GM12878 (cell line): ENCODE measurements around the gene FGF10. TPM values are rescaled to one million over a fixed set of nuclear protein-coding genes. Genes with fewer than 3 reads are reported as not detected.

Source experiments
- ATAC-seq: fragments of 200-7000 bp; cut with Tn5 transposase; 3 replicates; pipeline ENCODE4 v1.9.1; 2020; ENCODE audit warnings: mild to moderate bottlenecking, moderate library complexity
- BruUV-seq: library from RNA; stranded (reverse); fragments of 400-500 nt; replicated peaks from 2 replicates; lab custom pipeline; 2021; lab: Mats Ljungman, UMichigan
- CTCF ChIA-PET: fragments of 300-600 bp; sonication (Branson Sonifier 250); formaldehyde crosslinking; extraction: SDS; loops from one replicate; lab custom pipeline; 2021; ENCODE audit warnings: inconsistent platforms; lab: Yijun Ruan, JAX
- POLR2A ChIA-PET: fragments of 350-600 bp; formaldehyde crosslinking; extraction: SDS; loops from one replicate; lab custom pipeline; 2021; ENCODE audit warnings: inconsistent platforms; lab: Charles Lee
- RAD21 ChIA-PET: fragments of 300-600 bp; sonication (Branson Sonifier 250); formaldehyde crosslinking; loops from one replicate; lab custom pipeline; 2023; ENCODE audit warnings: antibody characterized with exemption; ENCODE audit not compliant: unreplicated experiment; lab: Charles Lee
- SMC1A ChIA-PET: fragments of 300-600 bp; sonication (Branson Sonifier 250); formaldehyde crosslinking; loops from one replicate; lab custom pipeline; 2023; ENCODE audit not compliant: unreplicated experiment, uncharacterized antibody; lab: Charles Lee
- DNase-seq: peaks from one replicate; pipeline ENCODE4 v3.0.0-alpha.2; 2011; ENCODE audit warnings: low read depth, low spot score
- FAIRE-seq: peaks from 3 replicates; lab custom pipeline; 2011; peaks lifted over from hg19 to GRCh38; lab: Jason Lieb, UNC
- H2AFZ ChIP-seq: 2 replicates; pipeline ENCODE4 v1.6.0; 2011; ENCODE audit warnings: low read depth, low read length, control low read depth; ENCODE audit not compliant: control insufficient read depth
- H3K27ac ChIP-seq: 2 replicates; pipeline ENCODE4 v1.5.1; 2011; ENCODE audit warnings: control low read depth; ENCODE audit not compliant: control insufficient read depth, insufficient read depth
- H3K27me3 ChIP-seq, 2 experiments: replicated peaks in 1 of 2; 2 replicates each; pipeline versions ENCODE4 v1.6.0 to v1.6.1; 2011; ENCODE audit warnings: low read length in 1 of 2; ENCODE audit not compliant: control insufficient read depth in 2 of 2, insufficient read depth in 2 of 2
- H3K36me3 ChIP-seq, 2 experiments: 2 replicates each; pipeline ENCODE4 v1.5.1; 2011; ENCODE audit warnings: low read length in 1 of 2; ENCODE audit not compliant: control insufficient read depth in 2 of 2, insufficient read depth in 2 of 2
- H3K4me1 ChIP-seq: 2 replicates; pipeline ENCODE4 v1.6.1; 2011; ENCODE audit warnings: mild to moderate bottlenecking, low read length, moderate library complexity, mixed read lengths; ENCODE audit not compliant: control insufficient read depth, insufficient read depth
- H3K4me2 ChIP-seq: 2 replicates; pipeline ENCODE4 v1.6.0; 2011; ENCODE audit warnings: control low read depth; ENCODE audit not compliant: control insufficient read depth, insufficient read depth
- H3K4me3 ChIP-seq: fragments of 200-600 bp; sonication (generic); 2 replicates; pipeline ENCODE4 v1.5.1; 2016
- H3K79me2 ChIP-seq: 2 replicates; pipeline ENCODE4 v1.6.0; 2011; ENCODE audit warnings: low read length; ENCODE audit not compliant: control insufficient read depth, insufficient read depth
- H3K9ac ChIP-seq: 2 replicates; pipeline ENCODE4 v1.8.0; 2011; ENCODE audit warnings: low read length, control low read depth, mixed read lengths; ENCODE audit not compliant: control insufficient read depth, insufficient read depth
- H3K9me3 ChIP-seq: replicated peaks from 3 replicates; pipeline ENCODE4 v1.5.1; 2011; ENCODE audit warnings: mild to moderate bottlenecking, low read length; ENCODE audit not compliant: control insufficient read depth, insufficient read depth
- H4K20me1 ChIP-seq: 2 replicates; pipeline ENCODE4 v1.6.0; 2011; ENCODE audit not compliant: control insufficient read depth, insufficient read depth
- ETV6 ChIP-seq, 2 experiments: fragments of 450-650 bp in 1 of 2; IDR thresholded peaks in 1 of 2; conservative IDR thresholded peaks in 1 of 2; 2 replicates each; pipeline ENCODE4 v1.6.1; 2014; ENCODE audit warnings: antibody characterized with exemption in 1 of 2, borderline replicate concordance in 1 of 2, low read depth in 1 of 2, mild to moderate bottlenecking in 1 of 2, moderate library complexity in 1 of 2
- GABPA ChIP-seq: IDR thresholded peaks from 2 replicates; pipeline ENCODE4 v1.6.1; 2014; ENCODE audit warnings: antibody characterized with exemption, low read depth, mild to moderate bottlenecking, inconsistent platforms
- HDGF ChIP-seq: fragments of 450-650 bp; IDR thresholded peaks from 2 replicates; pipeline ENCODE4 v1.6.1; 2016; ENCODE audit warnings: antibody characterized with exemption
- IKZF1 ChIP-seq: fragments of 450-650 bp; conservative IDR thresholded peaks from 2 replicates; pipeline ENCODE4 v1.6.1; 2017; ENCODE audit warnings: antibody characterized with exemption, mild to moderate bottlenecking
- IRF3 ChIP-seq: fragments of 450-650 bp; IDR thresholded peaks from 2 replicates; pipeline ENCODE4 v1.6.1; 2014; ENCODE audit warnings: mild to moderate bottlenecking
- LARP7 ChIP-seq: fragments of 450-650 bp; IDR thresholded peaks from 2 replicates; pipeline ENCODE4 v1.6.1; 2017; ENCODE audit warnings: mild to moderate bottlenecking
- MEF2B ChIP-seq: fragments of 450-650 bp; IDR thresholded peaks from 2 replicates; pipeline ENCODE4 v1.6.1; 2018; ENCODE audit warnings: mild to moderate bottlenecking, moderate library complexity; ENCODE audit not compliant: partially characterized antibody, poor library complexity, severe bottlenecking
- NKRF ChIP-seq: fragments of 450-650 bp; conservative IDR thresholded peaks from 2 replicates; pipeline ENCODE4 v1.6.1; 2017; ENCODE audit warnings: mild to moderate bottlenecking, moderate library complexity
- PAX5 ChIP-seq: IDR thresholded peaks from 2 replicates; pipeline ENCODE4 v1.6.1; 2011; ENCODE audit warnings: low read depth, low read length, borderline replicate concordance
- RAD51 ChIP-seq: fragments of 450-650 bp; IDR thresholded peaks from 2 replicates; pipeline ENCODE4 v1.6.1; 2016; ENCODE audit warnings: moderate library complexity, mild to moderate bottlenecking, inconsistent platforms
- SREBF2 ChIP-seq: IDR thresholded peaks from 2 replicates; pipeline ENCODE4 v1.6.1; 2012; ENCODE audit warnings: mild to moderate bottlenecking, low read length
- YY1 ChIP-seq: IDR thresholded peaks from 2 replicates; pipeline ENCODE4 v1.6.1; 2011; ENCODE audit warnings: low read depth, mild to moderate bottlenecking, low read length
- ZNF207 ChIP-seq: fragments of 450-650 bp; IDR thresholded peaks from 2 replicates; pipeline ENCODE4 v1.6.1; 2014; ENCODE audit warnings: antibody characterized with exemption, mild to moderate bottlenecking, borderline replicate concordance
- ZNF24 ChIP-seq: fragments of 450-650 bp; IDR thresholded peaks from 2 replicates; pipeline ENCODE4 v1.6.1; 2017; ENCODE audit warnings: antibody characterized with exemption, mild to moderate bottlenecking
- WGBS: methylation state at CpG from one replicate; pipeline ENCODE4 v1.1.6; 2016; ENCODE audit warnings: low lambda C conversion rate; ENCODE audit not compliant: insufficient replicate concordance, insufficient coverage; ENCODE audit errors: missing lambda C conversion rate; 5-methylcytosine and 5-hydroxymethylcytosine counted together
- in situ Hi-C: fragments of 300-500 bp; cut with MboI; formaldehyde crosslinking; loops from 9 replicates; pipeline ENCODE4 v1.14.3; 2018; ENCODE audit warnings: mixed read lengths
- intact Hi-C: fragments of 100-400 bp; cut with micrococcal nuclease; formaldehyde crosslinking; loops from one replicate; pipeline ENCODE4 v1.14.2; 2022; ENCODE audit not compliant: unreplicated experiment
- polyA plus RNA-seq, 11 experiments: library from polyadenylated mRNA; depleted of rRNA in 4 of 11; unstranded in 6 of 11; stranded (reverse) in 5 of 11; fragments of >200 nt; fragmentation: Nextera tagmentation in 4 of 11; fragmentation: Illumina TruSeq in 1 of 11; extraction: Ambion mirVana in 4 of 11; extraction: Trizol in 1 of 11; gene quantifications; 1 replicate in 1 of 11; 2 replicates in 10 of 11; pipeline versions ENCODE4 v1.2.1 to v1.2.3, GENCODE V29; 2011 to 2016; ENCODE audit warnings: inconsistent platforms in 2 of 11, missing spikeins in 2 of 11, low read depth in 1 of 11
- total RNA-seq, 4 experiments: library from RNA; depleted of rRNA in 3 of 4; stranded (reverse); fragments of >200 nt in 3 of 4; fragmentation: Illumina TruSeq in 1 of 4; extraction: Trizol in 1 of 4; gene quantifications; 2 replicates each; pipeline versions ENCODE4 v1.2.1 to v1.2.3, GENCODE V29; 2013 to 2021
- TF ChIP-seq, protein P1 (sequence below): fragments of 450-650 bp; IDR thresholded peaks from 2 replicates; pipeline ENCODE4 v1.6.1; 2016; ENCODE audit warnings: mild to moderate bottlenecking

Gene FGF10
- total and polyA plus RNA-seq, 10 of the 15 experiments (the other 5 are each of a cell fraction or from before 2014, with no cell fraction given): not detected

- Histone ChIP-seq H3K79me2 (no peaks in the 10 kb centered on the region), H3K4me2 (no peak overlapping the region), H2AFZ (no peak overlapping the region), H4K20me1 (no peaks in the 10 kb centered on the region), H3K4me1 (no peaks in the 10 kb centered on the region), H3K27me3 (no peaks in the 10 kb centered on the region), H3K27ac (no peak overlapping the region), H3K9ac (no peak overlapping the region), H3K4me3 (no peak overlapping the region), H3K36me3 (no peaks in the 10 kb centered on the region), H3K9me3 (no peaks in the 10 kb centered on the region)
- no TSS peak for BruUV-seq
- POLR2A ChIA-PET: no interaction called here
- no peak for FAIRE-seq
- DNase-seq: no peak
- WGBS: 20% methylated on average over 1 of the region's 1 CpG
- intact Hi-C loops (no loop called here), in situ Hi-C loops (no loop called here)
- SMC1A ChIA-PET: interaction anchor here (1.3 kb wide), 1 partner anchor 703 kb away, joined by 3 read pairs; no protein-coding TSS in a partner anchor
- RAD21 ChIA-PET: no interaction called here
- TF ChIP-seq IRF3 (no peak), RAD51 (no peak), LARP7 (no peak), ETV6 (conservative IDR thresholded peaks at IDR 0.05 in 1 of 2, IDR thresholded peaks at IDR 0.05 in 1 of 2; ENCODE audit: borderline replicate concordance in 1 of 2, low read depth in 1 of 2) (no peak), NKRF (no peak), MEF2B (no peak), HDGF (no peak), GABPA (no peak), PAX5 (no peak), ZNF207 (no peak), YY1 (no peak), IKZF1 (no peak), ZNF24 (no peak), SREBF2 (no peak)
- TF ChIP-seq, protein P1, sequence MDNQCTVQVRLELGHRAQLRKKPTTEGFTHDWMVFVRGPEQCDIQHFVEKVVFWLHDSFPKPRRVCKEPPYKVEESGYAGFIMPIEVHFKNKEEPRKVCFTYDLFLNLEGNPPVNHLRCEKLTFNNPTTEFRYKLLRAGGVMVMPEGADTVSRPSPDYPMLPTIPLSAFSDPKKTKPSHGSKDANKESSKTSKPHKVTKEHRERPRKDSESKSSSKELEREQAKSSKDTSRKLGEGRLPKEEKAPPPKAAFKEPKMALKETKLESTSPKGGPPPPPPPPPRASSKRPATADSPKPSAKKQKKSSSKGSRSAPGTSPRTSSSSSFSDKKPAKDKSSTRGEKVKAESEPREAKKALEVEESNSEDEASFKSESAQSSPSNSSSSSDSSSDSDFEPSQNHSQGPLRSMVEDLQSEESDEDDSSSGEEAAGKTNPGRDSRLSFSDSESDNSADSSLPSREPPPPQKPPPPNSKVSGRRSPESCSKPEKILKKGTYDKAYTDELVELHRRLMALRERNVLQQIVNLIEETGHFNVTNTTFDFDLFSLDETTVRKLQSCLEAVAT: no peak
- CTCF ChIA-PET: interaction anchor here (7.0 kb wide), 1 partner anchor 605 kb away, joined by 80 read pairs; no protein-coding TSS in a partner anchor
- no peak for ATAC-seq
Observed at GRCh38 chr5:44334622-44335021, 54.6 kb downstream of the FGF10 start.
